Activated CD4-positive, alpha-beta T cell treated with anti-CD3 and anti-CD28 coated beads, Interleukin-2, amount 10 ng/mL, durations not matched to agents 7 days and 5 days (primary cell): ENCODE measurements around the gene TPSAB1. TPM values are rescaled to one million over a fixed set of nuclear protein-coding genes. Genes with fewer than 3 reads are reported as not detected.
A peak's percentile ranks its signal among the peaks of the same experiment; 100 is the strongest.
"Not testable (repeated sequence)": the region's sequence is repeated elsewhere in the genome, so short reads cannot be mapped to it uniquely, and the experiment has no call there.

Experiments used
- CTCF ChIA-PET: fragments of 350-600 bp; sonication (Branson Sonifier 250); formaldehyde crosslinking; loops from one replicate; lab custom pipeline; 2021; ENCODE audit warnings: antibody characterized with exemption; lab: Charles Lee
- POLR2A ChIA-PET: fragments of 350-600 bp; sonication (Branson Sonifier 250); formaldehyde crosslinking; loops from one replicate; lab custom pipeline; 2021; ENCODE audit warnings: antibody characterized with exemption; lab: Charles Lee
- DNase-seq: peaks from one replicate; pipeline ENCODE4 v3.0.0-alpha.2; 2020
- H3K27ac Mint-ChIP-seq: one replicate; pipeline ENCODE4 v1.8.0; 2021; ENCODE audit warnings: mild to moderate bottlenecking, moderate library complexity, mixed read lengths
- H3K27me3 Mint-ChIP-seq: one replicate; pipeline ENCODE4 v1.8.0; 2021; ENCODE audit warnings: mixed read lengths
- H3K36me3 Mint-ChIP-seq: one replicate; pipeline ENCODE4 v1.8.0; 2021; ENCODE audit warnings: low read depth, mixed read lengths
- H3K4me1 Mint-ChIP-seq: one replicate; pipeline ENCODE4 v1.8.0; 2021; ENCODE audit warnings: mixed read lengths
- H3K4me3 Mint-ChIP-seq: one replicate; pipeline ENCODE4 v1.8.0; 2021; ENCODE audit warnings: mild to moderate bottlenecking, moderate library complexity, mixed read lengths
- H3K9me3 Mint-ChIP-seq: one replicate; pipeline ENCODE4 v1.8.0; 2021; ENCODE audit warnings: mixed read lengths
- total RNA-seq, 2 experiments: library from RNA; stranded (reverse); gene quantifications; one replicate each; pipeline ENCODE4 v1.2.3, GENCODE V29; 2021

TPSAB1 gene
- total RNA-seq: not detected

GRCh38 chr16:1240436-1240835 lies at the start of gene TPSAB1:
TSS of gene TPSAB1 (plus strand) at chr16:1240705. CDS start at chr16:1240939, 234 bp downstream.
- H3K4me1 Mint-ChIP-seq, H3K4me3 Mint-ChIP-seq, H3K27ac Mint-ChIP-seq, H3K9me3 Mint-ChIP-seq, H3K27me3 Mint-ChIP-seq, DNase-seq, CTCF ChIA-PET, H3K36me3 Mint-ChIP-seq, POLR2A ChIA-PET: not testable (repeated sequence)

GRCh38 chr16:1190789-1191188 lies 49.7 kb upstream of the TPSAB1 start:
- H3K4me1 Mint-ChIP-seq, H3K36me3 Mint-ChIP-seq, CTCF ChIA-PET, POLR2A ChIA-PET, H3K27ac Mint-ChIP-seq, H3K27me3 Mint-ChIP-seq, H3K9me3 Mint-ChIP-seq, H3K4me3 Mint-ChIP-seq, DNase-seq: not testable (repeated sequence)

GRCh38 chr16:1192384-1193073 lies 48.0 kb upstream of the TPSAB1 start:
- Mint-ChIP-seq H3K4me3 (no peak overlapping the region), H3K27me3 (no peaks in the 10 kb centered on the region), H3K36me3 (no peaks in the 10 kb centered on the region), H3K27ac (no peak overlapping the region), H3K9me3 (no peaks in the 10 kb centered on the region), H3K4me1 (no peaks in the 10 kb centered on the region)
- ChIA-PET POLR2A (no interaction called here), CTCF (no interaction called here)
- no peak for DNase-seq

GRCh38 chr16:1193143-1193824 lies 47.2 kb upstream of the TPSAB1 start:
- DNase-seq: no peak
- H3K9me3 Mint-ChIP-seq: no peaks in the 10 kb centered on the region
- no peak overlapping the region for H3K27ac Mint-ChIP-seq
- no peaks in the 10 kb centered on the region for H3K4me1 Mint-ChIP-seq
- H3K4me3 Mint-ChIP-seq: no peak overlapping the region
- no peaks in the 10 kb centered on the region for H3K27me3 Mint-ChIP-seq
- ChIA-PET CTCF (no interaction called here), POLR2A (no interaction called here)
- no peaks in the 10 kb centered on the region for H3K36me3 Mint-ChIP-seq

- DNase-seq: no peak
- POLR2A ChIA-PET: no interaction called here
Observed at GRCh38 chr16:1193825-1194581, 46.5 kb upstream of the TPSAB1 start.

GRCh38 chr16:1194665-1195392 lies 45.7 kb upstream of the TPSAB1 start:
- H3K4me3 Mint-ChIP-seq: no peak overlapping the region
- no peak overlapping the region for H3K27ac Mint-ChIP-seq
- no peak for DNase-seq
- no peaks in the 10 kb centered on the region for H3K27me3 Mint-ChIP-seq
- H3K36me3 Mint-ChIP-seq: no peaks in the 10 kb centered on the region
- H3K4me1 Mint-ChIP-seq: no peaks in the 10 kb centered on the region
- ChIA-PET POLR2A (no interaction called here), CTCF (no interaction called here)
- no peaks in the 10 kb centered on the region for H3K9me3 Mint-ChIP-seq

More at GRCh38 chr16:1193825-1194581, 46.5 kb upstream of the TPSAB1 start:
- Mint-ChIP-seq H3K4me3 (no peak overlapping the region), H3K4me1 (no peaks in the 10 kb centered on the region), H3K27ac (no peak overlapping the region), H3K36me3 (no peaks in the 10 kb centered on the region), H3K9me3 (no peaks in the 10 kb centered on the region), H3K27me3 (no peaks in the 10 kb centered on the region)
- CTCF ChIA-PET: no interaction called here

GRCh38 chr16:1195393-1195666 lies 45.2 kb upstream of the TPSAB1 start:
- no peaks in the 10 kb centered on the region for H3K27me3 Mint-ChIP-seq
- no peak for DNase-seq
- POLR2A ChIA-PET: no interaction called here
- CTCF ChIA-PET: no interaction called here
- no peak overlapping the region for H3K4me3 Mint-ChIP-seq
- H3K9me3 Mint-ChIP-seq: no peaks in the 10 kb centered on the region
- no peaks in the 10 kb centered on the region for H3K4me1 Mint-ChIP-seq
- no peaks in the 10 kb centered on the region for H3K36me3 Mint-ChIP-seq
- no peak overlapping the region for H3K27ac Mint-ChIP-seq

GRCh38 chr16:1196494-1196893 lies 44.0 kb upstream of the TPSAB1 start:
- no peak for DNase-seq
- Mint-ChIP-seq H3K4me1 (no peaks in the 10 kb centered on the region), H3K27me3 (no peaks in the 10 kb centered on the region), H3K4me3 (no peak overlapping the region), H3K36me3 (no peaks in the 10 kb centered on the region), H3K27ac (peak overlapping the region; percentile 42), H3K9me3 (no peaks in the 10 kb centered on the region)
- CTCF ChIA-PET: interaction anchor here (0.5 kb wide), 1 partner anchor 693 kb away, joined by 3 read pairs; no protein-coding TSS in a partner anchor
- POLR2A ChIA-PET: no interaction called here

GRCh38 chr16:1197237-1197866 lies 43.2 kb upstream of the TPSAB1 start:
- no peaks in the 10 kb centered on the region for H3K4me1 Mint-ChIP-seq
- H3K9me3 Mint-ChIP-seq: no peaks in the 10 kb centered on the region
- peak overlapping the region; percentile 31 for H3K27ac Mint-ChIP-seq
- POLR2A ChIA-PET: no interaction called here
- CTCF ChIA-PET: interaction anchor here (0.5 kb wide), 1 partner anchor 692 kb away, joined by 3 read pairs; no protein-coding TSS in a partner anchor
- no peak overlapping the region for H3K4me3 Mint-ChIP-seq
- no peaks in the 10 kb centered on the region for H3K36me3 Mint-ChIP-seq
- no peak for DNase-seq
- H3K27me3 Mint-ChIP-seq: no peaks in the 10 kb centered on the region

GRCh38 chr16:1198194-1198593 lies 42.3 kb upstream of the TPSAB1 start:
- Mint-ChIP-seq H3K4me3 (no peak overlapping the region), H3K36me3 (no peaks in the 10 kb centered on the region), H3K4me1 (no peaks in the 10 kb centered on the region), H3K27ac (no peak overlapping the region), H3K27me3 (no peaks in the 10 kb centered on the region), H3K9me3 (no peaks in the 10 kb centered on the region)
- no peak for DNase-seq
- POLR2A ChIA-PET: no interaction called here
- CTCF ChIA-PET: no interaction called here

- H3K4me3 Mint-ChIP-seq, H3K27me3 Mint-ChIP-seq, H3K27ac Mint-ChIP-seq, H3K9me3 Mint-ChIP-seq, POLR2A ChIA-PET, DNase-seq, H3K36me3 Mint-ChIP-seq, CTCF ChIA-PET, H3K4me1 Mint-ChIP-seq: not testable (repeated sequence)
Observed at GRCh38 chr16:1198671-1199346, 41.7 kb upstream of the TPSAB1 start.

GRCh38 chr16:1199347-1200013 lies 41.0 kb upstream of the TPSAB1 start:
- H3K9me3 Mint-ChIP-seq: no peaks in the 10 kb centered on the region
- H3K4me3 Mint-ChIP-seq: no peak overlapping the region
- ChIA-PET CTCF (no interaction called here), POLR2A (no interaction called here)
- no peak overlapping the region for H3K27ac Mint-ChIP-seq
- DNase-seq: no peak
- H3K27me3 Mint-ChIP-seq: no peaks in the 10 kb centered on the region
- no peaks in the 10 kb centered on the region for H3K36me3 Mint-ChIP-seq
- H3K4me1 Mint-ChIP-seq: no peaks in the 10 kb centered on the region
